DMS114 treated with DMSO at 0.1 percent for 48 hours (cell line): ENCODE data around the gene FBXO31.
"Not testable (repeated sequence)": the region's sequence is repeated elsewhere in the genome, so short reads cannot be mapped to it uniquely, and the experiment has no call there.

Source experiments
- DNase-seq: peaks from one replicate; lab custom pipeline; 2025; ENCODE audit not compliant: unreplicated experiment; lab: John Stamatoyannopoulos, UW

Gene FBXO31

DNA sequence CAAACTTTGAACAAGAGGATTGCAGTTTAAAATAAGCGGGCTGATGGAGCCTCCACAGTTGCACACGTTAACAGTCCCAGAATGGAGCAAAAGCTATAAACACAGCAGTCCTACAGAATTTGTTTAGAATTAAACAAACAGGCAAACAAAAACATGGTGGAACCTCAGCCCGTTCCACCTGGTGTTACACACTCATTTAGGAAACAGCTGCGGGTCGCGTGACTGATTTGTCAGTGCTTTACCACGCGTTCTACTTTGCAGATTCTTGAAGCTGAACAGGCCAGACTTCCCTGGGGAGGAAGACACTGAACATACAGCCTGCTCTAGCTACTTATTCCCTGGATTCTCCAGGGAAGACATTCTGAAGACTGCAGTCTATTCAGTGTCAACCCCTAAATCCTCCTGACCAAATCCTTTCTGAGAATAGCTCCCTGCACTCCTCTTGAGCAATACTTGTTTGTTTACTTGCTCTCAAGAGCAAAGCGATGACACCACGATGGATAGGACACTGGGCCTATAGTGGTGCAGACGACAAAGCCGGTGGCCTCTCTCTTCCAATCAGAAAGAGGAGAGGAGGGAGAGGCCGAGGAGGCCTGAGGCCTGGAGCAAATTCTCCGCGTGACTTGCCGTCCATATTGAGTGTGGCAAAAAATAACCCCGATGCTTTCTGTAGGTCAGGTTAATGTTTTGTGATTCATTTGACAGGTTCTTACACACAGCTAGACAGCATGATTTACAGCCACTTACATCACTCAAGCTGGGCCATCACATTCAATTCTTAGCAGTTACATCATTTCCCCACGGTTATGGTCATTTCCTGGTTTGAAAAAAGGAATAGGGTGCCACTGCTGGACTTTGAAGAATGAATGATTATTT is 4.6 kb upstream of the FBXO31 start:
- DNase-seq, result peak; percentile 96

DNA sequence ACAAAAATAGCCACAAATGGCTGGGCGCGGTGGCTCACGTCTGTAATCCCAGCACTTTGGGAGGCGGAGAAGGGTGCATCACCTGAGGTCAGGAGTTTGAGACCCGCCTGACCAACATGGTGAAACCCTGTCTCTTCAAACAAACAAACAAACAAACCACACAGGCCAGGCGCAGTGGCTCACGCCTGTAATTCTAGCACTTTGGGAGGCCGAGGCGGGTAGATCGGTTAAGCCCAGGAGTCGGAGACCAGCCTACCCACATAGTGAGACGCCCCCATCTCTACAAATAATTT is 1.2 kb upstream of the FBXO31 start:
- DNase-seq, result not testable (repeated sequence)

DNA sequence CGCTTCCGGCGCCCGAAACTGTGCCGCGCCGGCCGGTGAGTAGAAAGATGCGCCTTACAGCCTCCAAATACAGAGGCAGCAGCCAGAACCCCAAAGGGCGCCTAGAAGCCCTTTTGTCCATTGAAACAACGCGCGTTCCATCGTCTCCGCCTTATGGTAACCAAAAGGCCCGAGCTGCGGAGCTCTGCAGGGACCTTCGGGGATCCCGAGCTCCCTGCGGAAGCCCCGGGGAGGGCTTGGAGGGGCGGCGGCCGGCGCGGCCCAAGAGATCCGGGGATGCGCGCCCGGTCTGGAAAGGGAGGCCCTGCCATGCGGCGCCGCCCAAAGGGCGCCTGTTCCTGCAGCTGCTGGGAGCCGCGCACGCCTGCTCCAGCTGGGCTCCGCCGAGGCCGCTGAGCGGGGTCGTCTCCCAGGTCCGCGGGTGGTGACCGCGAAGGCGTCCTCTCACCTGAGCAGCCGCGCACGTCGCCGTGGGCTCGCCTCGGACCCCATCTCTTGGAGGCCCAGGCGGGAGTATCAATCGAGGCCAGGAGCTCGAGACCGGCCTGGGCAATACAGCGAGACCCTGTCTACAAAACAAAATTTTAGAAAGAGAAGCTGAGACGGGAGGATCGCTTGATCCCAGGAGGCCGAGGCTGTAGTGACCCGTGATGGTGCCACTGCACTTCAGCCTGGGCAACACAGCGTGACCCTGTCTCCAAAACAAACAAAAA is 742 bp upstream of the FBXO31 start:
- DNase-seq, result no peak

DNA sequence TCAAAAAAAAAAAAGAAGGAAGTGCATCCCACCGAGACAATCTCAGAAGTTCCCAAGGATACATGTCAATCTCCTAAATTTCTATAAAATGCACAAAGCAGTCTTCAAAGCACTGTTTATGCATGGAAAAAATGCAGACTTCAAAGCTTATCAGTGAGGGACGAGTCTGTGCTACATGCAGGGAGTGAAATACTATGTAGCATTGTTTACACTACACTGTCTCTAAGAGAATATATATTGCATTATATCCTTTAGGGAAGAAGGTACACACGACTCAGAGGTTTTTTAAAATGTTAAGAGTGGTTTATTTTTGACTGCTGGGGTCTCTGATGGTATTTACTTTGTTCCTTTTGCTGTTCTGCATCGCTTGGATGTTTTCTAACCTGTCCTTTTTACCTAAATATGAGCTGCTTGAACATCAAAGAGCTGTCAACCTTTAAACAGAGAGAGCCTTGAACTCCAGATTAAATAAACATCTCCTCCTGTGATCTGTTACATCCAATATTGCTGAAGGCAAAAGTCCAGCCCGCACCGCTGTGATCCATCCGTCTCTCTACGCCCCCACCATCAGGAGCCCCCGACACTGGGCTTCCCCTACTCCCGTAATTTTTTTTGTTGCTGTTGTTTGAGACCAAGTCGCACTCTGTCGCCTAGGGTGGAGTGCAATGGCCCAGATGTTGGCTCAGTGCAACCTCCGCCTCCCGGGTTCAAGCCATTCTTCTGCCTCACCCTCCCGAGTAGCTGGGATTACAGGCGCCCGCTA is 1.4 kb downstream of the FBXO31 start:
- no peak for DNase-seq

DNA sequence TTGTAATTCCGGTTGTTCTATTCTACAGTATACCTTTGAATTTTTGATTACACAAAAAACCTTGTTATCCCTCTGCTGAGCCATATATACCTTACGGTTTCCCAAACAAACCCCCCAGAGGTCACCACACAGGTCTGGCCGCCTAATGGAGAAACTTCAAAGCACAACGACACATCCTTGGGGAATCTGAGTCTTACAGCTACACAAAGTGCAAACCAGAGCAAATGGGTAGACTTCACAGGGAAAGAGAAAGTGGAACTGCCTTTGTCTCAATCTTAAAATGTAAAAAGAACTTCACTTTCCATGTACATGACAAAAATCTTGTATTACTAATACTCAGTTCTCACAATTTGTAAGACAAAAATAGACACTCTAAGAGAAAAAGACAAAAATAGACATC is 2.7 kb downstream of the FBXO31 start:
- DNase-seq, result no peak

DNA sequence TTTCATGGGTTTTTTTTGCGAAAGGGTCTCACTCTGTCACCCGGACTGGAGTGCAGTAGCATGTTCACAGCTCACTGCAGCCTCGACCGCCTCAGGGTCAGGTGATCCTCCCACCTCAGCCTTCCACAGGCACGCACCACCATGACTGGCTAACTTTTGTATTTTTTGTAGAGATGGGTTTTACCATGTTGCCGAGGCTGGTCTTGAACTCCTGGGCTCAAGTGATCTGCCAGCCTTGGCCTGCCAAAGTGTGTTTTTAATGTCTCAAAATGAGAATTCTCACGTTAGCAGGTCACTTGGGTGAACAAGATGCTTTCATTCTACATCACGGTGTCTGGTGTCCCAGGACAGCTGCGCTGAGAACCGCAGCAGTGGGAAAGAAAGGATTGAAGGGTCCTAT is 3.2 kb downstream of the FBXO31 start:
- no peak for DNase-seq

DNA sequence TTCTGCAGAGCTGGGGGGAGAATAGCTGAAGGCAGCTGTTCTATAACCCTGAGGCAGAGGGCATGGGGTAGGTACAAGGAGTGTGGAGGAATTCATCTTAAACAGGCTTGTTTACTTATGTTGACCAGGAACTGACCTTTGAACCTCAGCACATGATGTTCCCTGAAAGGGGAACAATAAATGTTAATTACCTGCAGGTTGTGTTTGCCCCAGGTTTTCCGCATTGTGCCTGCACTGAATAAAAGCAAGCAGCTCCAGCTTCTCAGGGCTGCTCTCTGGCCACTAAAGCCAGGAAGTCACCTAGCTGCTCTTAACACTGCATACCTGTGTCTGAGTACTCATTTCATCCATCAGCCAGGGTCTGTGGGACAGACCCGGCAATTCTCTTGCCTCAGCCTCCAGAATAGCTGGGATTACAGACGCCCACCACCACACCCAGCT is 4.2 kb downstream of the FBXO31 start:
- DNase-seq, result not testable (repeated sequence)

DNA sequence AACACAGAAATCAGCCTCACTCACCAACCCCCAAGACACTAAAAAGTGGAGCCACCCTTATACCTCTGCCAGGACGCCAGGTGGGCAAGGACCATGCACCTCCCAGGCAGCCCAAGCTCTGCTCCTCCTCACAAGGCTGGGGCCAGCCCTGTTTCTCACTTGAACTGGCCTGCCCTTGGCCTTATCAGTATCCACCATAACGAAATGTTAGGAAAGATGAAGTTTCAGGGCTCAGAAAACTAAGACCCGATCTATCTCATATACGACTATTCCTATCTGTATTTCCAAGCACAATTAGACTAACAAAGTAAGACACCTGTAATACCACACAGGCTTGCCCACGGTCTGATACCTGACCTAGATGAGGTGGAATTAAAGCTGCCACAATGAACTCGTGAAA is 6.9 kb downstream of the FBXO31 start:
- DNase-seq, result no peak

DNA sequence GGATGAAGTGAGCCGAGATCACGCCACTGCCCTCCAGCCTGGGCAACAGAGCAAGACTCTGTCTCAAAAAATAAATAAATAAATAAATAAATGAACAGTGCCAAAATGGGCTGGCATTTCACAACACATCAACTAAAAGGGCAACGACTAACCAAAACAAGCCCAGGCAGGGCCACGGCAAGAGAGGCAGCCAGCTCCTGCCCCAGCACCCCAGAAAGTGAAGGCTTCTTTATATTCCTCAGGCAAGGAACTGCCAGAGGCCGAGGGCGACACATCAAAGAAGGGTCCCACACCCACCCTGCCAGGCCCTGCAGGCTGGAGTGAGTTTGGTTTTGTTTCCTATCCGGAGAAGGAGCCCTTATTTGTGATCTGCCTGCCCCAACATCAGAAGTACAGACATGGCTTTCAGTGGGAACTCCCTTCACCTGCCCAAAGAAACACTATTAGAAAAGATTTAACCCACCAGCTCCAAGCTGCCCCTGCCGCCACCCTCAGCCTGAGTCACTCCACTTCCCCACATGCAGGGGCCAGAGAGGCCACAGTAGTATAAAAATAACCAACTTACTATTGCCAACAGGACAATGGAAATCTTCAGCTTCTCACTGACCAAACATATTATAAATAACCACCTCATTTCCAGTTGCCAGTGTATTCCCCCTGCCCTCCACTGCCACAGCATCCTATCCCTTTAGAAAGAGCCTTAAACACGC is 8.0 kb downstream of the FBXO31 start:
- no peak for DNase-seq

DNA sequence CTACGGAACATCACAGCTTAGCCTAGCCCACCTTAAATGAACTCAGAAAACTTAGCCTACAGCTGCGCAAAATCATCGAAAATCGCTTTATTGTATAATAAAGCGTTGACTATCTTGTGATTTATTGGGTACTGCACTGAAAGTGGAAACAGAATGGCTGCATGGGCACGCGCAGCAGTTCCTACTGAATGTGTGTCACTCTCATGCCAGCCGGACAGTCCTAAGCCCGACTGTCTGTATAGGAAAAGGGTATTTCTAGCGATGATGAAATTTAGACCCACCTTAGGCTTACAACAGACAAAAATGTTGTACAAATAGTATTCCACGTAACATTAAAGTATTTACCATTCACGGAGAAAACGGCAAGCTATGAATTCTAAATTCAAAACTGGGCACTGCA is 9.3 kb downstream of the FBXO31 start:
- DNase-seq, result no peak

DNA sequence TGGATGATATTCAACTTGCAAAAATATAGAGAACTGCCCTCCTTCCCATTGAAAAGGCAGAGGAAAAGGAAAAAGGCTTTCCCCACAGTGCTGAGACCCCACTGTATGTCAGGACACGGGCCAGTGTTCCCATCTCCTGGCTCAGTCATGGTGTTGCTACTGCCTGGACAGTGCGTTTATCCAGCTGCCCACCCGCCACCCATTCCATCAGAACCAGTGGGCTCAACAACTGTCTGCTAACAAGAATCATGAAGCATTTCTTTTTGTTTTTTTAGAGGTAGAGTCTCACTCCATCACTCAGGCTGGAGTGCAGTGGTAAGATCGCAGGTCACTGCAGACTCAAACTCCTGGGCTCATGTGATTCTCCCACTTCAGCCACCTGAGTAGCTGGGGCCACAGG is 11.3 kb downstream of the FBXO31 start:
- no peak for DNase-seq

DNA sequence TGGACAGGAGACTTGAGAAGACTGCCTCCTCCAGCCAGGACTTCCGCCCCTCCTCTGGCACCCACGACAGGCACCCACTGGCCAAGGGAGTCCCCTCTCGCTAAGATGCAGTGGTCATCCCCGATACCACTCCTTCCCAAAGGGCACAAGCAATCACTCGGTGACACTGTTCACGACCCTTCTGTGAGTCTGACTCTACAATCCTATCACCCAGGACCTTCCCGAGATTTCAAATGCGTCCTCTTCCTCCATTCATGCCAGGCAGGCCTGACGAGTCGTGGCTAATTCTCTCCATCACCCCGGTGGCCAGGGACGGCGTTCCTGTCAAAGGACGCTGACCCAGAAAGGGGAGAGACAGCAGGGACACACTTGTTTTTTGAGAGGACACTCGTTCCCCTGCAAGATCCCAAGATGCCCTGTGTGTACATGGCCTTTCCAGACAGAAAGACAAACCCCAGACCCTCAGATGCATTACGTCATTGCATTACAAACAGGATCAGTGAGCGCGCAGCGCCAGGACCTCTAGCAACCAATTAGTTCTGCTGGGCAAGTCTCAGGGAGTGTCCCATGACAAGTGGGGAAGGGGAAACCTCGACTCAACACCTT is 12.2 kb downstream of the FBXO31 start:
- no peak for DNase-seq

DNA sequence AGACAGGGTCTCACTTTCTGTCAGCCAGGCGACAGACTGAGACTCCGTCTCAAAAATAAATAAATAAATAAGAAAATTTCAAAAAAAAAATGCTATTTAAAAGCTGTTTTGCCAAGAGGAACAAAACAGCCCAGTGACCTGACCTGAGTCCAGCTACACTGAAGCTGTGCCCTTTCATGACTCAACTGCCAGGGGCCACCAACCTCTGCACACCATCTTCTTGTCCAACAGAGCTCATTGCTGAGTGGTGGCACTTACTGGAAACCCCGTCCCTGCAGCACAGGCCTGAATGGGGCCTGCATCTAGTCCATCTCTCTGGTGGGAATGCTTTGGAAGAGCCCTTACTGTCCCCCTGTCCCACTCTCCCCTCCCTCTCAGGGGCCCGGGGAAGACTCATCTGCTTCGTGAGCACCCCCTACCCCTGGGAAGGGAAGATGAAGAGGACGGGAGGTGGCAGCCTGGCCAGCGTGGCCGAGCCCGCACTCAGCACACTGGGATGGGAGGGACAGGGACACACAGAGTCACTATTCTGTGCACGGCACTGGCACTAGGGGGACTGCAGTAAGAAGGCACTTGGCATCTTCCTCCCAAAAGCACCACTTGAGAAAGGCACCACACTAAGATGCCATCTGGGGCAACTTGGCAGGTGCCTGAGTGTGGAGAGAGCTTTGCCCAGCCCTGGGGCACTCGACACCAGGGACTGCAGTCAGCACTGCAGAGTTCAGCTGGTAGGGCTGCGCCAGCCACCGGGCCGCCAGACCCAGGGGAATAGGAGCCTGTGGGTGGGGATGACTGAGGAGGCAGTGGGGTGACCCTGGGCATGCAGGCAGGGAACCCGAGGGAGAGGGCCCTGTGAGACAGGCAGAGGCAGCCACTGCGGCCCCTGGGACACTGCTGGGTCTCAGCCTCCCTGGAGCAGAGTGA is 13.5 kb downstream of the FBXO31 start:
- DNase-seq, result no peak

DNA sequence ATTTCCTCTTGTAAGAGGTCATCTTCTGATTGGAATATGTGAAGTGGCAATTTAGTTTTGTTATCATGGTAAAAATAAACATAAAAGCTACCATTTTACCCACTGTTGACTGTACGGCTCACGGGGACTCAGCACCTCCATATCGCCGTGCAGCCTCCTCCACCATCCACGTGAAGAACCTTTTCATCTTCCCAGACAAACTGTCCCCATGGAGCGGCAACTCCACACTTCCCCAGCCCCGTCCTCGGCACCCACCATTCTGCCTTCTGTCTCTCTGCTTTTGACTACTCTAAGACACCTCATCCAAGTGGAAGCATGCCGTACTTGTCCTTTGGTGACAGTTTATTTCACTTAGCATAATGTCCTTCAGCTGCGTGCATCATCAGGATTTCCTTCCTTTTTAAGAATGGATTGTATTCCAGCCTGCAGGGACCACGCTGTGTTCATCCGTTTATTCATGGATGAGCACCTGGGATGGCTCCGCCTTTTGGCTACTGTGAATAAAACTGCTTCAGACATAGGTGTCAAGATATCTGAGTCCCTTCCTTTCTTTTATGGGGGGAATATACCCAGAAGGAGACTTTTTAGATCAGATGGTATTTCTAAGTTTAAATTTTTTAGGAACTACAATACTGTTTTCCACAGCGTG is 14.3 kb downstream of the FBXO31 start:
- DNase-seq, result no peak

DNA sequence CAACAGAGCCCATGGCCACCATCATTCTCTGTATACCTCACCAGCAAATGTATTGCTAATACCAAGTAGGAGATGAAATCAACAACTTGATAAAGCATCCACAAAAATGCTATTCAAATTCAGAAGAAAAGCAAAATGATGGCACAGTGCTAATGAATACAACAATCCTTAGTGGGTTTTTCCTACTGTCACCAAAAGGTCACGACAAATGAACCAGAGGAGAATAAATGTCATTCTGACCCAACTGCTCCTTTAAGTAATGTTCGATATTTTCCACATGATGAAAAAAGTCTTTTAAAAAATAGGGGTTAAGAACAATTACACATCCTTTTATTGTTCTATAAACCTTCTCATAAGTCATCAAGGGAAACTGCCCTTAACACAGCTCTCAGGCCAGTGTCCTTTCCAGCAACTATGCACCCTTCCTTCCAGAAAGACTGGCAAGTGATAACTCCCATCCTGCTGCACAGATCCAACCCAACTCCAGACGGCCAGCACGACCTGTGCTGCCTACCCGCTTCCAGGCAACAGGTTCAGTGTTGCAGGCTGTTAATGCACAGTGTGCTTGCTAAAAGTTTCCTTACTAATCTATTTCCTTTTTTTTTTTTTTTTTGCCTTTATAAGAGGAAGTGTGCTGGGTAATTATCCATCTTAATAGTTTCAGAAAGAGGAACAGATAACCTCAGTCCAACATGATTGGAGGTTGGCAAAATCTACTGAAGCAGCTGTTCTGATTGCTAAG is 15.4 kb downstream of the FBXO31 start:
- DNase-seq, result no peak

DNA sequence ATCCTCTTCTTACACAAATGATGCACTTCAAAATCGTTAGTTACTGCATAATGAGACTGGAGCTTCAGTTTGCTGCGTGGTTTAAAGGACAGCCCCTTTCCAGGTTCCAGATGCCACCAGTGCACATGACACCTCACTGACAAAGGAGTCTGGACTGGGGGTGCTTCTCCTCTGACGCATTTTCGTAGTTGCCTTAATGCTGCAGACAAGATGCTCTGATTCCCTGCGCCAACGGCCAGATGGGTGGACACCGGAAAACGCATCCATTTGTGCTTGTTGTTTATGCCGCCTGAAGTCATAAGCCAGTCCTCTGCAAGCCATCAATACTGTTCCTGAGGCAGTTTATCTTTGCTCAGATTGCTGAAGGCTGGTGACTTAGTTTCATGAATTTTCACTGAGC is 16.0 kb downstream of the FBXO31 start:
- no peak for DNase-seq

DNA sequence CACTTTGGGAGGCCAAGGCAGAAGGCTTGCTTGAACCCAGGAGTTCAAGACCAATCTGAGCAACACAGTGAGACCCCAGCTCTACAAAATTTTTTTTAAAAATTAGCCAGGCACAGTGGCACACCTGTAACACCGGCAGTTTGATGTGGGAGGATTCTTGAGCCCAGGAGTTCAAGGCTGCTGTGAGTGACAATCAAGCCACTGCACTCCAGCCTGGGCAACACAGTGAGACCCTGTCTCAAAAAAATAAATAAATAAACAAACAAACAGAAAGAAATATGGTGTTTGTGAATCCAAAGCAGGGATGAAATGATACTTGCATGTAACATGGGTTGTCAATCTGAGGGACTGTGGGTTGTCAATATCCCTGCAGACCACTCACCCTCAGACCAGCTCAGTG is 16.6 kb downstream of the FBXO31 start:
- no peak for DNase-seq

DNA sequence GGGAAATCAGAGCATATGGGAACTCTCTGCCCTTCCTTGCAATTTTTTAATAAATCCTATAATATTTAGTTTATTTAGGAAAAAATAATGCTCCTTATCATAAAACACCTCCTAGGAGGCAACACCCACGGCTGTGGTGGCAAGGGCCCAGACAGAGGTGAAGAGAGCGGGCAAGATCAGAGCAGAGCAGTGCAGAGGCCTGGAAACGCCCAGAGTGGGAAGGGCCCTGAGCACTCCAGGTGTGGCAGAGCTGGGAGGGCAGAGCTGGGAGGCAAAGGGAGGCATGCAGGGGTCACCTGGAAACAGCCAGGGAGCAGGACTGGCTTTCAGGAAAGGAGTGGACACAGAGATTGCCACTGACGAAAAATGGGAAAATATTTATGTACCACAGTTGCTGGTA is 17.3 kb downstream of the FBXO31 start:
- no peak for DNase-seq
